ENCODE results near the gene AMY2A.
"Not testable (repeated sequence)": the region's sequence is repeated elsewhere in the genome, so short reads cannot be mapped to it uniquely, and the experiment has no call there.

DNA sequence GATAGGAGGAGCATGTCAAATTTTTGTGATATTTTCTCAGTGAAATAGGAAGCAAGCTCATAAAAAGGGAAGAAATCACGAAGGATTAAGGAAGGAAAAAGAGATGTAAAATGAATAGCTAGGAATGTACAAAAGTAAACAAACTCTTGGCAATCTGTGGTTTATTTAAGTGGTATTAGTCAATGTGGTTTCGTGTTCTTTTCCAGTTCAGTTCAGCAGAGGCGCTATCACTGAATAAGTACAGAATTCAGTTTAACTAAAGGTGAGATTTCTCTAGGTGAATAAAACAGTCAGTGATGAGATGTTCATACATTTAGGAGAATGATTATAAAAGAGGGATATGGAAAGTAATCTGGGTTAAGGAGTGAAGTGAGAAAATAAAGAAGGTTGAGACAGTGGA lies 26.7 kb downstream of the AMY2A start:
- TF ChIP-seq, protein P1, sequence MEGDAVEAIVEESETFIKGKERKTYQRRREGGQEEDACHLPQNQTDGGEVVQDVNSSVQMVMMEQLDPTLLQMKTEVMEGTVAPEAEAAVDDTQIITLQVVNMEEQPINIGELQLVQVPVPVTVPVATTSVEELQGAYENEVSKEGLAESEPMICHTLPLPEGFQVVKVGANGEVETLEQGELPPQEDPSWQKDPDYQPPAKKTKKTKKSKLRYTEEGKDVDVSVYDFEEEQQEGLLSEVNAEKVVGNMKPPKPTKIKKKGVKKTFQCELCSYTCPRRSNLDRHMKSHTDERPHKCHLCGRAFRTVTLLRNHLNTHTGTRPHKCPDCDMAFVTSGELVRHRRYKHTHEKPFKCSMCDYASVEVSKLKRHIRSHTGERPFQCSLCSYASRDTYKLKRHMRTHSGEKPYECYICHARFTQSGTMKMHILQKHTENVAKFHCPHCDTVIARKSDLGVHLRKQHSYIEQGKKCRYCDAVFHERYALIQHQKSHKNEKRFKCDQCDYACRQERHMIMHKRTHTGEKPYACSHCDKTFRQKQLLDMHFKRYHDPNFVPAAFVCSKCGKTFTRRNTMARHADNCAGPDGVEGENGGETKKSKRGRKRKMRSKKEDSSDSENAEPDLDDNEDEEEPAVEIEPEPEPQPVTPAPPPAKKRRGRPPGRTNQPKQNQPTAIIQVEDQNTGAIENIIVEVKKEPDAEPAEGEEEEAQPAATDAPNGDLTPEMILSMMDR (IDR thresholded peaks at IDR 0.05) = not testable (repeated sequence)
- not testable (repeated sequence) for TF ChIP-seq POLR2A (IDR thresholded peaks at IDR 0.05)
